SK-MEL-5 (cell line): ENCODE data around the gene TCFL5. TPM values are rescaled to one million over a fixed set of nuclear protein-coding genes. Genes with fewer than 3 reads are reported as not detected.

Experiments used
- DNase-seq: peaks from one replicate; pipeline ENCODE4 v3.0.0-alpha.2; 2016; ENCODE audit warnings: low read depth, low spot score
- in situ Hi-C: cut with HindIII; loops from 2 replicates; pipeline ENCODE4 v1.10.0; 2016; ENCODE audit warnings: low sequenced_read_pairs, high pct_unique_total_duplicates, low pct_unique_long_range_greater_than_20kb
- total RNA-seq: library from RNA; depleted of rRNA; stranded (reverse); fragments of >200 nt; shearing (Covaris generic); gene quantifications from 2 replicates; pipeline ENCODE4 v1.2.3, GENCODE V29; 2014

TCFL5 gene
- total RNA-seq, 1 experiment from 2014 or later: 54.7 TPM

DNA sequence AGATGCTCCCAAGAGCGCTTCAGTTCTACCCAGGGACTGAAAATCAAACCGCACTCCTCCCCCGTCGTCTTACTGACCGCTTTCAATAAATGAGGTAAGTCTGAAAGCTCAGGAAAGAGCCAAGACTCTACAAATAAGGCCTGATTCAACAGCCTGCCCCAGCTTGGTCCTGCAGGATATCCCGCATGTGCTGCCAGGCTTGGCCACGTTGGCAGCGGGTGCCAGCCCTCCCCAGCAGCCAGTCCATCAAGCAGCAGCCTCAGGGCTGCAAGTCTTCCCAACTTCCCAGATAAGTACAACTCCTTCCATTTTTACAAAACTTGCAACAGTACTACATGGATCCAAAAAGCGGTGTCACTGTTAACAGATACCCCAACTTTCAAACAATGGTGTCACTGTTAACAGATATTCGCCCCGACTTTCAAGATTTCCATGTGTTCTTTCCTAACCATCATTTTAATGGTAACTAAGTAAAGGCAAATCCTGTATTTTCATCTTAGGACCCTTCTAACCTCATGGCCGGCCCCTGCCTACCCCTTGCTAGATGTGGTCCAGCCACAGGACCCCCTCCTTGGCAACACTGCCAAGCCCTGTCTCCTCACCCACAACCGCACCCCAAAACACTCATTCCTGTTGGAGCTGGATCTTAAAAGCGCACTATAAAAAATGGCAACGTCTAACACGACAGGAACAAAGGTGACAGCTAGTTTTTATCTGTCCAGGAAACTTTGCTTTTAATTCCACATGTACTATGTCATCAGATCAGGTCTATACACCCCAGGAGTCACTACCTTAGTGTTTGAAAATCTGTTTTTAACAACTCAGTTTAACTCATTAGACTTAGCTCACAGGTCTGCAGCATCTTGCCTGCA, 36.7 kb upstream of the TCFL5 start:
- no peak for DNase-seq
- in situ Hi-C loops: no loop called here

DNA sequence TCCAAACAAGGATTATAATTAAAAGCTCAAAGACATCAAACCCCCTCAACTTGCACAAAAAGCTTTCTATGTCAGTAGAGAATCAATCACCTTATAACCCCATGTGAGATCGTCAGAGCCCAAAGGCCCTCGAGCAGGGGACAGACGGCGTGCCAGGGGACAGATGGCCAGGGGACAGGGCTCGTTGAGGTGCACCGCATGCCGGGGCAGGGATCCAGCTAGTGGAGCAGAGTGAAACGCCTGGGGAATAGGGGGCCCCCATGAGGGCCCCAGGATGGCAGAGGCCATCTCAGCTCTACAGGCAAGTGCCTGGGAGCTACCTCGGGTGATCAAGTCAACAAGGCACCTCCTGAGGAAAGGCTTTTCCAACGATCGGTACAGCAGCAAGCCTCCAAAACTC, 36.0 kb upstream of the TCFL5 start:
- in situ Hi-C loops: no loop called here

DNA sequence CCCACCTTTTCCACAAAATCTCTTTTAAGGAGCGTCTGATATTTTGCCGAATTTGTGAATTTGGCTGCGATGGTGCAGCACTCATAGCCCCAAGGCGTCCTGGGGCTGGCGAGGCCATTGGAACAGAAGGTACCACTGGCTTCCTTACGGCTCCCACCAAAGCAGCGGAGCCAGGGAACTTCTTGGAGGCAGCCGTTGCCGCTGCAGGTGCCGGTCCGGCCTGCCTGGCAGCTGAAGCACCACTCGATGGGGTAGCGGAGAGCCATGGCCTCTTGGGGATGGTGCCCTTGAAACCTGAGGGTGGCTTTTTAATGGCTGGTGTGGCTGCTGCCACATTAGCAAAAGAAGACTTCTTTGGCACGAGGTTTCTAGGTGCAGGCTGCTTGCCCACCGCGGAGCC, 34.9 kb upstream of the TCFL5 start:
- in situ Hi-C loops: no loop called here
- no peak for DNase-seq

More for the DNA sequence above, 36.0 kb upstream of the TCFL5 start:
- DNase-seq: no peak

DNA sequence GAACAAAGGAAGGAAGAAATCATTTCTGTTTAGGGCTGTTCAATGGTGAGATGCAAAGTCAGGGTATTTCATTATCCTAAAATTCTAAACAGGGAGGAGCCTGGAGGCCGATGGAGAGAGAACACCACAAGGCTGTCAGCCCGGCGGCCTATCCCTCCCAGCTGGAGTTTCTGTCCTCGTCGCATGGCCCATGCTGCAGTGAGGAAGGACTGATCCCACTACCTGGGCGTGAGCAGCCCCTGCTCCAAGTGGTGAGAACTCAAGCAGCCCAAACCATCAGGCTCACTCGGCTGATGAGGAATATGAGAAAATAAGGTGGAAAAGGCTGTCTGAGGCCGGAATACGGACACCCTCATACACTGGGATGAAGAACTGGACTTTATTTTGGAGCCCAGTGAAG, 33.9 kb upstream of the TCFL5 start:
- in situ Hi-C loops: no loop called here
- DNase-seq: no peak

DNA sequence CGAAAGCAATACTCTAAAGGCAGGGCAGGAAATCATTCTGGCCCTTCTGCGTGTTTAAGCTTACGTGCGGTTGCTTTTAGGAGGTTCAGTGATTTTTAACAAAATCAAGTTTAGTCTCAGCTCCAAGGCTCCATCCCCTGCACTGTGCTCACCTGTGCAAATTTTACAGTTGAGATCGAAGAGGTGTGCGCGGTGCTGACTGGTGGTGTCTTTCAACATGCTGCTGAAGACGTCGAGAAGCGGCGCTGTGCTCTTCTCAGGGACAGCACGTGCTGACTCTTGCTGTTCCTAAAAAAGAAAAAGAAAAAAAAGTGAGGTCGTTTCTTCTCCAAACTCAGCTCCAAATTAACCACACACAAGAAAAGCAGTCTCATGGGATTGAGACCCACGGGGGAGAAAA, 32.6 kb upstream of the TCFL5 start:
- no peak for DNase-seq
- in situ Hi-C loops: no loop called here

DNA sequence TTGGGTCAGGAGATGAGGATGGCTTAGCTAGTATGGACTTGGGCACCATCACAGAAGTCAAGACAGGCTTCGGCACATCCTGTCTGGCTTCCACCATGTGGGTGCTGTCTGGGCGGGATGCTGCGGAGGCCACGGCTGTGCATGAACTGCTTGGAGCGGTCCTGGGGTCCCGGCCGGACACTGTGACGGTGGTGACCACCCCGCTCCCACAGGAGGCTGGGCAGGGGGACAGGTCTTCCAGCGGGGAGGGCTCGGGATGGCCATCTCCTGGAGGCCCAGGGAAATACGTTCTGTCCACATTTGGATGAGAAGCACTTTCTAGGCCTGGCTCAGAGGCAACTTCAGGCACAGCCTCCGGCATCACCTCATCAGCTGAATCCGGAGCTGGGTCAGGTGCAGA, 32.1 kb upstream of the TCFL5 start:
- in situ Hi-C loops: no loop called here

DNA sequence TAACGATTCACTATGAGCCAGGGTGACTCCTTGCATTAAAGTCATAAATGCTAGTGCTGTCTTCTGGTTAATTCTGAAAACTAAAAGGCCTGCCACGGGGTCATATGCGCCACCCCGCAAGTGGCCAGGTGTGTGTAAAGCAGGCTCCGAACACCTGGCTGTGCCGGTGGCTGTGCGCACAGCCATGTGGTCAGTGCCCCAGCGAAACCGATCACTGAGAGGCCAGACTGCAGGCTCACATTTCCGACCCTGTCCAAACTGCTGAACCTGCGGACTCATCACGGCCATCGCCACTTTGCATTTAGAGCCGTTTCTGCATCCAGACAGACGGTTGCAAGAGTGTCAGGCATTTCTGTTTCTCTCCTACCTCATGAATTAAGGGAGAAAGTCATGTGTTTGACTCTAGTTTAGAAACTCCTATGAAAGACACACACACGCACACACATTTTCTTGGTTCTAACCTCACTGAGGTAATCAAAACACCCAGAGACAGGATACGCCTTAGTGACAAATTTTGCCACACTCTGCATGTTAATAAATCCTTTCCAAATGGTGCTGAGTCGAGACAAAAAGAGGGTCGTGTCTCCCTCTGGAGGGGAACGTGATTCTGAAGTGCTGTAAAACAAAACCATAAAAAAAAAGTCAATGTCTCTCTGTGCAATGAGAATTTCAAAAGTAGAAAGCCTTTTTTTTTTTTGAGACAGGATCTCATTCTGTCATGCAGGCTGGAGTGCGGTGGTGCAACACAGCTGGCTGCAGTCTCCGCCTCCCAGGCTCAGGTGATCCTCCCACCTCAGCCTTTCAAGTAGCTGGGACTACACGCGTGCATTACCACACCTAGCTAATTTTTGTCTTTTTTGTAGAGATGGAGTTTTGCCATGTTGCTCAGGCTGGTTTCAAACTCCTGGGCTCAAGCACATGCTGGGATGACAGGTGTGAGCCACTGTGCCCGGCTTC, 31.0 kb upstream of the TCFL5 start:
- DNase-seq: no peak
- in situ Hi-C loops: no loop called here

More for the DNA sequence above, 32.1 kb upstream of the TCFL5 start:
- peak; percentile 27 for DNase-seq

DNA sequence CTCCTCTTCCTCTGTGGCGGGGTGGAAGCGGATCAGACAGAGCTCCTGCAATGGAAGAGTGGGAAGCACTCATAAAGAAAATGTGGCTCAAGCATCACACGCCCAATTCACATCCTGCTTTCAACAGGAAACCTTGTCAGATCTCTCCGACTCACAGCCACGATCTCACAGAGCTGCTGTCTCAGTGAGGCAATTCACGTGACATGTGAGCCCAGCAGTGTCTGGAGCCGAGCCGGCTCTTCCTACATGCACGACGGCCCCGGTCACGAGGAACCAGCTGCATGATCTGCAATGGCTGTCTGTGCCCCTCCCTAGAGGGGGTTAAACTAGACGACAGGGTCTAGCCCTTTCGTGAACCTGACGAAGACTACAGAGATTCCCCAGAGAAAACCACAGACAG, 29.5 kb upstream of the TCFL5 start:
- in situ Hi-C loops: no loop called here
- peak; percentile 86 for DNase-seq

DNA sequence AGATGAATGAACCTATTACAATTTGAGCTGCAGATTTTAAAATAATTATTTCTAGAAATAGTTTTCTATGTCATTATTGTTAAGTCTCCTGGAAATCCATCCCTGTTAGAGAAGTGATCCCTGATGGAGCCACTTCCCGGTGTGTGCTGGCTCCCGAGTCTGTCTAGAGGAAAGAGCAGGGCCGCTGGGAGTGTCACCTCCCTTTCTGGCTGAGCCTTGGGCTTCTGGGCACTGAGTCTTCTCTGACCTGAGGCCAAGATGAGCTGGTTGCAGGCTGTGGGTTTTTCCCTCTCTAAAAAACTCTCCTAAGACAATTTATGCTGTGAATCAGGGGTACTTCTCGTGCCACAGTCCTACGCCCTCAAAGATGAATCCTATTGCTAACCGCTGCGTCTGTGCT, 28.8 kb upstream of the TCFL5 start:
- DNase-seq: no peak
- in situ Hi-C loops: no loop called here

DNA sequence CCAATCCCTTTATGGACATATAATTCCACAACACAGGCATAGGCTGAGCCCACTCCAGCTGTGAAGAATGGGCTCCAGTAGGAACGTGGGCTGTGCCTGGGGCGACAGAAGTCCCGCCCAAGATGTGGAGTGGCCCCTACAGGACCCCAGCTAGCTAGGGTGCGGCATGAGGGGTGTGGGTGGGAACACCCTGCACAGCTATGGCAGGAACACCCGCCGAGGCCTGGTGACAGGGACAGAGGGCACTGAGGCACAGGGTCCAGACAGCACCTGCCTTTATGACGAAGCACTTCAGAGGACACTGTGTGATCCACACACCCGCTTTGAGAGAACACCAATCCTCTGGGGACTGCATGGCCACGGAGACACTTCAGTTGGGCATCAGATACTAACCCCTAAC, 28.2 kb upstream of the TCFL5 start:
- in situ Hi-C loops: no loop called here
- no peak for DNase-seq

DNA sequence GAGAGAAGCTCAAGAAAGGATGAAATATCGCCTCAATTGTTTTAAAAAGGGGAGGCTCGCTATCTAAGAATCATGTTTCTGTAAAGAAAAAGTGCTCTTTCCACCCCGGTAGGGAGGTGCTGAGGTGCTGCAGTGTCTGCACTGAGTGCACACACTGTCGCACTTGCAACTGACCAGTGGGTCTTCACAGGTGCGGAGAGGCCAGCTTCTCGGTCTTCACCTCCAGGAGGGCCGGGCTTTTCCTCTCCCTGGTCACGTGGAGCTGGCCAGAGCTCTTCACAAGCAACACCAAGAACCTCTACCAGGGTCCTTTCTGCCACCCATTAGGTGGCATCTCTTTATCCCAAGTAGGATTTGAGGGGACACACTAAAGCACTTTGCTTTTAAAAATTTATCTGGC, 27.8 kb upstream of the TCFL5 start:
- no peak for DNase-seq
- in situ Hi-C loops: no loop called here

DNA sequence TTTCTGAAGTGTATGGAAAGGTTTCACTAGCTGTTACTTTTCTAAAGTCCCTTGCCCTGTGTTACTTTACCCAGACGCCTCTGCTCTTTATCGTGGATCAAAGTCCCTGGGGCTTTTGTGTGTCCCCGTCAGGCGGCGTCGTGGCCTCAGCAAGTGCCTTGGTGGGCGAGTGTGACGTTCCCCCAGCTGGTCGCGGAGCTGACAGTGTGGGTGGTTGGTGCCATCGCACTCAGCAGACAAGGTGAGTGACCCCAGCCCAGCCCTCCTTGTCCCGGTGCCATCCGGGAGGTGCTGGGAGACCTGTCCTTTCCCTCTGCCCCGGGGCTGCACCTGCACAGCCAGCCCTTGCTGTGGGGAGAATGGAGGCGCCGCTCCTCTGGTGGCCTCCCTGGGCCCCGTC, 27.3 kb upstream of the TCFL5 start:
- in situ Hi-C loops: no loop called here
- DNase-seq: no peak

DNA sequence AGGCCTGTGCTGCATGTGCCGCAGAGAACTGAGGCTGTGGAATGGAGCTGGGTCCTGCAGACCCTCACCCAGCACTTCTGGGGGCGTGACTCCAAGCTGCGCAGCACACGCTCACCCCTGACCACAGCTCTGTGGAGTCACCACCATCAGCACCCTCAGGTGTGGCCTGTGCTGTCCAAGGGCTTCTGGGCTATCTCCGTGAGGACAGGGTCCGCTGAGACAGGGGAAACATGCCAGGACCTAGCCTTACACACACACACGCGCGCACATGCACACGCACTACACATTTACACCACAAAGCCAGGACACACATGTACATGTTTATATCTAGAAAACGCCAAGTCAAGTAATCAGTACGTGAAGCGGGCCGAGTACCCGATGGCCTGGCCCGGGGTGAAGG, 26.8 kb upstream of the TCFL5 start:
- in situ Hi-C loops: no loop called here
- no peak for DNase-seq

DNA sequence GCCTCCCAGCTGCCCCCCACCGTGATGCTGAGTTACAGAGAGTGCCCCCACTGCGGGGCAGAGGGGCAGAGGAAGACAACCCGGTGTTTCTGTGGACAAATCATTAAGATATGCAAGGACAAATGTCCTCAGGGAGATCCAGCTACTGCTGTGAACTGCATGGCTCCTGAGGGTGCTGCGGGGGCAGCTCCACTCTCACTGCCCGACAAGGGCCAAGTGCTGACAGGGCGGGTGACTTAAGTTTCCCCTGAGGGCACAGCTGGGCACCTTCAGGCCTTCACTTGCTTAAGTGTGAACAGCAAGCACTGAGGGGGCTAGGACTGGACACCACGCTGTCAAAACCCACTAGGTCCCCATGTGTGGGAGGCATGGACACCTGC, 26.2 kb upstream of the TCFL5 start:
- in situ Hi-C loops: no loop called here
- DNase-seq: no peak

DNA sequence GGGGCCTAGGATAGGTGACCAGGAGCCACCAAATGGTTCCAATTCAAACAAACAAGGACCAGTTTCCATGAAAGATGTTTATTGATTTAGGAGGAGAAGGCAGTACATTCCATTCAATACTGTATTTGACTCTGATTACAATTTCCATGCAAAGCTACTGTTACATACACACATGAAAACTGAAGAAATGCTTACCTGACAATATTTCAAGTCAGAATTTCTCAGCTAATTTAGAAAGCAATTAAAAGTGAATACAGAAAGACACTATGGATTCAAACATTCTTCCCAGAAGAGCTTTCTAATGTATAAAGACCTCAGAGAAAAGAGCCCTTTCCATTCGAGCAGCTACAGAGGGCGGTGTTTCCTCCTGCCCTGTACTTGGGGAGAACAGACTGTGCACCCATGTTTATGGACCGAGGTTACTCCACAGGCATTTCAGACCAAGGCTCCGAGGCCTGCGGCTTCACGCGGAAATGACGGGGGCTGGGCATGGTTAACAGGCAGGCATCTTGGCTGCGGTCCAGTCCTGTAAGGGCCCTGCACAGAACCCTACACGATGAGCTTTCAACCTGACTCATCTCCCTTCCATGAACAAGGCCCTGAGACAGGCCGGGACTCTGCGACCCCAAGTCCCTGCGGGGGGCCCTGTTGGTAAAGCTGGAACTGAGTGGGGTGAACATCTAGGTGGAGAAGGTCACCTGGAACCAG, 25.7 kb upstream of the TCFL5 start:
- in situ Hi-C loops: no loop called here
- DNase-seq: peak; percentile 31

DNA sequence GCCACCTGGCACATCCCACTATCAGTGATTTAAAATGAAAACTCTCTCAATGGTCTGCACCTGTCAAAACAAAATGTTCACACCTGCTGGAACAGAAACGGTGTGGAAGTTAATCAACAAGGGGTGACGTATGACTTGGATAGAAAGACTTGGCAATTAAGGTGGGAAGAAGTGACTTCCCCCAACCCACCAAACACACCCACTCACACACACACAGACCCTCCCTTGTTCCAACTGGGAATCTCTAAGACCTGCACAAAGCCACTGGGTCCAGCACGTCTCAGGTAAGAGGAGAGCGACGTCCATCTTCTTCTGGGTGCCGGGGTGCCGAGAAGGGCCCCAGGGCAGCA, 25.1 kb upstream of the TCFL5 start:
- in situ Hi-C loops: no loop called here
- DNase-seq: no peak

DNA sequence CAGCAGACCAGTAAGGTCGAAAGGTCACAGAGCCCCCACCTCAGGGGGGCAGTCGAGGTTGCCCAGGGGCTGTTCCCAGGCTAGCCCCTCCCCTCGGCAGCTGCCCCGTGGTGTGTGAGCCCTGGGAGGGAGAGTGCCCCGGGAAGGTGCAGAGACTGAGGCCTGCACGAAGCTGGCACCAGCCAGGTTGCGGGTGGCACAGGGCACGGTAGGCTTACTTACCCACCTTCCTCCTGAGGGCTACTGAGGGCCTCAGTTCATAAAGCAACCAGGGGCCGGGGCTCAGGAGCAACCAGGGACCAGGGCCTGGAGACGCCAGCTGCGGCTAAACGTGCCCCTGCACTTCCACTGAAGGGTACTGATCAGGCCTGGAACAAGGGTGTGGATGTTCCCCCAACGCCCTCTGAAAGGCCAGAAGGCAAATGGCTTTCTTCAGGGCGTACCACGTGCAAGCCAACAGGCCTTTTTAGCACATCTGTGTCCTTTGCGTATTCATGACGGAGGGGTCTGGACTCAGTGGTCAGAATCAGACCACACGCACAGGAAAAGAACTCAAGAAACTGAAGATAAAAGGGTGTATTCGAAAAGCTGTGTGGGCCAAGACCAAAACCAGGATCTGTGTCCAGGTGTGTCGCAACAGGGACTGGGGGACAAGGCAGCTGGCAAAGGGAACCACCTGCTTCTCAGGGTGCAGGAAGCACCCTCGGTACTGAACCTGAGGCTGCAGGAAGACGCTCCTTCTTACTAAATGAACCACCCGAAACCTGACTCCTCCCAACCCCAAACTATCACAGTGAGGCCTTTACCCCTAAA, 24.5 kb upstream of the TCFL5 start:
- in situ Hi-C loops: no loop called here

More for the DNA sequence above, 24.5 kb upstream of the TCFL5 start:
- DNase-seq: no peak
